ENCODE data around the gene EMP1. TPM values are rescaled to one million over a fixed set of nuclear protein-coding genes. Genes with fewer than 3 reads are reported as not detected.

EMP1 gene
- total RNA-seq, 1 experiment from 2014 or later: 679 TPM

GRCh38 chr12:13219320-13219719 is 22.8 kb downstream of the EMP1 start:
- no peak for DNase-seq (ENCODE audit: low read depth)

GRCh38 chr12:13220838-13221237 is 24.3 kb downstream of the EMP1 start:
- no peak for DNase-seq (ENCODE audit: low read depth)

GRCh38 chr12:13222076-13222475 is 25.6 kb downstream of the EMP1 start:
- no peak for DNase-seq (ENCODE audit: low read depth)

- DNase-seq (ENCODE audit: low read depth): peak; percentile 71
Measured at GRCh38 chr12:13223179-13223804, 26.8 kb downstream of the EMP1 start.

- DNase-seq (ENCODE audit: low read depth): no peak
Measured at GRCh38 chr12:13223941-13224340, 27.4 kb downstream of the EMP1 start.

GRCh38 chr12:13227191-13227590 is 30.7 kb downstream of the EMP1 start:
- DNase-seq (ENCODE audit: low read depth): no peak

GRCh38 chr12:13228579-13228978 is 32.1 kb downstream of the EMP1 start:
- no peak for DNase-seq (ENCODE audit: low read depth)

- no peak for DNase-seq (ENCODE audit: low read depth)
Measured at GRCh38 chr12:13229504-13229903, 33.0 kb downstream of the EMP1 start.

- no peak for DNase-seq (ENCODE audit: low read depth)
Measured at GRCh38 chr12:13230500-13230899, 34.0 kb downstream of the EMP1 start.

- peak; percentile 69 for DNase-seq (ENCODE audit: low read depth)
Measured at GRCh38 chr12:13233830-13234641, 37.5 kb downstream of the EMP1 start.

- no peak for DNase-seq (ENCODE audit: low read depth)
Measured at GRCh38 chr12:13238204-13238603, 41.7 kb downstream of the EMP1 start.

- no peak for DNase-seq (ENCODE audit: low read depth)
Measured at GRCh38 chr12:13241833-13242488, 45.4 kb downstream of the EMP1 start.

GRCh38 chr12:13242936-13243335 is 46.4 kb downstream of the EMP1 start:
- DNase-seq (ENCODE audit: low read depth): no peak

GRCh38 chr12:13243516-13244070 is 47.1 kb downstream of the EMP1 start:
- DNase-seq (ENCODE audit: low read depth): no peak

- no peak for DNase-seq (ENCODE audit: low read depth)
Measured at GRCh38 chr12:13247596-13247995, 51.1 kb downstream of the EMP1 start.

- DNase-seq (ENCODE audit: low read depth): no peak
Measured at GRCh38 chr12:13248964-13249363, 52.4 kb downstream of the EMP1 start.

- DNase-seq (ENCODE audit: low read depth): peak; percentile 26
Measured at GRCh38 chr12:13250416-13250815, 53.9 kb downstream of the EMP1 start.

GRCh38 chr12:13251521-13251920 is 55.0 kb downstream of the EMP1 start:
- no peak for DNase-seq (ENCODE audit: low read depth)

GRCh38 chr12:13252024-13252423 is 55.5 kb downstream of the EMP1 start:
- no peak for DNase-seq (ENCODE audit: low read depth)

- no peak for DNase-seq (ENCODE audit: low read depth)
Measured at GRCh38 chr12:13252616-13253015, 56.1 kb downstream of the EMP1 start.

GRCh38 chr12:13253966-13254760 is 57.6 kb downstream of the EMP1 start:
- DNase-seq (ENCODE audit: low read depth): peak; percentile 26

Measured in LHCN-M2 (cell line).